Measurements from ENCODE around the gene VWA8.

DNA sequence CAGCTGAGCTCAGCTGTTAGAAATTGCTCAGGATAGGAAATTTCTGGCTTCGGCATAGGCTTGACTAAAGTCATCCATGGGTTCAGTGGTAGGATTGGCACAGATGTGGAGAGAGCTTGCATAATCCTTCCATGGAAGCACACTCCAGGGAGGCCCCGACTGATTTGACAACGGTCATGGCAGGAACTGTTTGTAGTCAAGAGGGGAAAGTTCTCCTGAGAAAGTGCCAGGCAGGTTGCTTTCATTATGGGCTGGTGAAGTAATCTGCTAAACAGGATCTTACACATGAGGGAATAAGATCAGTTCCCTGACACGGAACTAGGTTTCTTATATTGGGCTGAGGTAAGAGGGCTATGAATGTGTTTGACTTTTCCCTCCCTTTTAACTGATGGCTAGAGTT lies 383.5 kb downstream of the VWA8 start:
- TF ChIP-seq POLR2A (IDR thresholded peaks at IDR 0.05) (no peak), EP300 (IDR thresholded peaks at IDR 0.05) (no peak)
